A549 treated with CpdA at 1 μM for 4 hours (cell line): Measurements from ENCODE around the gene FUT1. TPM values are rescaled to one million over a fixed set of nuclear protein-coding genes. Genes with fewer than 3 reads are reported as not detected.

ENCODE experiments used
- total RNA-seq: library from RNA; stranded (reverse); fragments of 200-300 nt; extraction: Qiagen RNA extraction; gene quantifications from 5 replicates; pipeline ENCODE4 v1.2.3, GENCODE V29; 2022; ENCODE audit warnings: low read depth

The FUT1 gene
- total RNA-seq, result 0.07 to 0.09 TPM (median 0.07 TPM) in 4 of 5 replicates, not detected in the other

DNA sequence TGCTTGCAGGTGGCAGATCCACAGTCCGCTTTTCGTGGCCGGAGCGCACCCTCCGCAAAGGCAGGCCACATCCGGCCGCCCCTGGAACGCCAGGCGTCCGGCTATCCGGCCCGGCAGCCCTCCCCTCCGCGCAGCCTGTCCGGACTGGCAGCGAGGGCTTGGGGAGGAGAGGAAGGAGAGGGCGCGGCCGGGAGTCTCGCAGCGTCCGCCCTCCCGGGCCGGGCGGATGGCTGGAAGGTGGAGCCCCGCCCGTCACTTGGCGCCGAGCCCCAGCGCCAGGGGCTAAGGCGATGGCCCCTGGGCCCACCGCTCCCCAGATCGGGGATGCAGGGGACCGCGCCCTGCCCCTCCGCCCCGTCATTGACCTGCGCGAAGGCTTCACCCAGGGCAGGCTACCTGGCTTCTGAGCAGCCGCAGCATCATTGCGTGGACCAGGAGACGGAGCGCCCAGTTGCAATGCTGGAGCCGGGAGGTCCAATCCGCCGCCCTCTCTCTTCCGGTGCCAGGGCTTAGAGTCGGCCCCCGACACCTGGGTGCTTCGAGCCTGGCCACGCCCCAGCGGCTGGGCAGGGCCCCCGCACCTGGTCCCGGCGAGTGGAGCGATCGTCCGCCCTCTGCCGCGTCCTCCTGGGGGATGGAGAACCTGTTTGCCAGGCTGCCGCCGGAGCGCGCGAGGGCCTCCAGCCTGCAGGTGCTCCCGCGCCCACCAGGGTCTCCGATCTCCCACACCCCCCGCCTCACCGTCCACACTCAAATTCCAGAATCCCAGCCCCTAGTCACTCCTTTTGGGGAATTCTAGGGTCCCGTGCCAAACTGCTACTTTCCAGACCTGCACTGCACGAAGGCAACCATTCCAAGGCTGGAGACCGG, at the start of gene FUT1:
Gene FUT1, minus strand, starts transcription at position 146 of the 870 bp plus-strand sequence. CDS start 1,360 bp downstream, outside the sequence.

DNA sequence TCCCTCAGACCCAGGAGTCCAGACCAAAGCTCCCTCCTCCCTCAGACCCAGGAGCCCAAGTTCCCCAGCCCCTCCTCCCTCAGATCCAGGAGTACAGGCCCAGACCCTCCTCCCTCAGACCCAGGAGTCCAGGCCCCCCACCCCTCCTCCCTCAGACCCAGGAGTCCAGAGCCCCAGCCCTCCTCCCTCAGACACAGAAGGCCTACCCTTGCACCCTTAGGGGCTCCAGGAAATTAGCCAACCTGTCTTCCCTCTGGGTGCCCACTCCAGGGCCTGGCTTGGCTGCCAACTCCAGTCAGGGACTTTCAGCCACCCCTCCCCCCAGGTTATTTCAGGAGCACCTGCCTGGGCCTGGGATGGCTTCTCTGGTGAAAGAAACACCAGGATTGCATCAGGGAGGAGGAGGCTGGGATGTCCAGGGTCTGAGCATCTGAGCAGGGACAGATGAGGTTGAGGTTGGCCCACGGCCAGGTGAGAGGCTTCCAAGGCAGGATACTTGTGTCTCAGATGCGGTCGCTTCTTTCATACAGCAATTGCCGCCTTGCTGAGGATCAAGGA, 2.7 kb upstream of the FUT1 start, which contains the start of gene FGF21:
Gene FGF21, plus strand, starts transcription at position 441 of the 558 bp plus-strand sequence. CDS start 713 bp downstream, outside the sequence.

DNA sequence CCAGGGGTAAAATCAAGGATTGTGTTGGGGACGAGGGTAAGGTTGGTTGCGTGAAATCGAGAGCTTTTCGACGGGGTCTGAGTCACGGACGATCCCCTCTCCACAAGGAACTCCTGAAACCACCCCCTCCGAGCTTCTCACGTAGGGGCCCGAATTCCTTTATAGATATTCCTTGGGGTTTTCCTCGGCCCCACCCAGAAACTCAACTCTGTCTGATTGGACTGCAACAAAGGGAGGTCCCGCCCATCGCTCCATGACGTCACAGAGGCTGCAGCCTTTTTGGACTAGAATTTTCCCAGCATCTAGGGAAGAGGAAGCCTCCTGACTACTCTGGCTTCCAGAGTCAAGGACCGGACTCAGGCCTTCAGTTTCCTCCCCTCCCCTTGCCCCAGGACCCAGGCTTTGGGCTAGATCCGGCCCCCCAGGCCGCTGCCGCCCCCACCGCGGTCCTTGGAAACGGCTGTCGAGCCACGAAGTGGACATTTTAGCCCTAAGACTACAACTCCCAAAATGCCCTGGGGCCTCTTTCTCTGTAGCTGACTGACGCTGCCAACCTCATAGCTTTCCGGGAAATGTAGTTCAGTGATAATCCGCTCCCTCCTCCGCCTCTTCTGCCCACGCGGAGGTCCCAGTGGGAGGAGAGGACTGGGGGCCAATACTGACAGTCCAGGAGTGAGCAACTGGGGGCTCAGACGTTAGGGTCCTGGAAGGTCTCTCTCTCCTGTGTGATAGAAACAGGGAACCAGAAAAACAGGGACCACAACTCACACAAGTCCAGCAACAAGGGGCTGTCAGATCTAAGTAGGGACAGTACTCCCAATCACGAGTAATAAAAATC, 5.5 kb downstream of the FUT1 start, which contains the start of gene IZUMO1:
Gene IZUMO1, minus strand, starts transcription at position 172 of the 838 bp plus-strand sequence. CDS start 1,050 bp downstream, outside the sequence.

DNA sequence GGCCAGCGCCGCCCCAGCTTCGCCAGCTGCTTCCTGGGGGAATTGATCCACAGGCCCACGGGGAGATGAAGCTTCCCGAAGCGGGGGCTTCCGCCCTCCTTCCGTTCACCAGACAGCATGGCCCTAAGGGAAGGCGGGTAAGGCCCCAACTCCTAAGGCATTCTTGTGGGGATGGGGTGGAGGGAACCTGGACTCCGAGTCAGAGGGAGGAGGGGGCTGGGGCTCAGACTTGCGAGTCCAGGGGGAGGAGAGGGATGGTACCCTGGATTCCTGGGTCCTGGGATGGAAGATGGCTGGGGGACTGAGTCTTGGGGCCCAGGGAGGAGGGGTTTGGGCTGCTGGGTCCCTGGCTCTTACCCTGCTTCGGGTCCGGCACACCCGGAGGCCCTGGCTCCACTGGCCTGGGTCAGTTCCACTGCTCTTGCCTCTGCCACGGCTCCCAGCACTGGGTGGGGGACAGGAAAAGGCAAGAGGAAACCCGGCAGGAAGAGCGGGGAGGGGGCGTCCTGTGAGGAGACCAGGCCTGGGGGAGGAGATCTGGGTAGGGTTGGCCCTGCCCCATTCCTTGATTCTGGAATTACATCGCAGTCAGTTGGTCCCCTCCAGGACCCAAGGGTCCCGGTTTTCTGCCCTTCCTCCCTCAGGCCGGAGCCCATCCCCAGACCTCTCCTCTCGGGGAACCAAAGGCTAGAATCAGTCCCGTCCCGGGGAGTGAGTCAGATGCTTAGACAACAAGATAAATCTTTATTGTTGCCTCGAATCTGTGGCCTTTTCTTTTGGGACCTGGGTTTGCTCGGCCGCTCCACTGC, 12.1 kb downstream of the FUT1 start, which contains the start of gene RASIP1:
Gene RASIP1, minus strand, starts transcription at position 447 of the 809 bp plus-strand sequence. Its CDS starts 328 bp downstream, at position 119.

DNA sequence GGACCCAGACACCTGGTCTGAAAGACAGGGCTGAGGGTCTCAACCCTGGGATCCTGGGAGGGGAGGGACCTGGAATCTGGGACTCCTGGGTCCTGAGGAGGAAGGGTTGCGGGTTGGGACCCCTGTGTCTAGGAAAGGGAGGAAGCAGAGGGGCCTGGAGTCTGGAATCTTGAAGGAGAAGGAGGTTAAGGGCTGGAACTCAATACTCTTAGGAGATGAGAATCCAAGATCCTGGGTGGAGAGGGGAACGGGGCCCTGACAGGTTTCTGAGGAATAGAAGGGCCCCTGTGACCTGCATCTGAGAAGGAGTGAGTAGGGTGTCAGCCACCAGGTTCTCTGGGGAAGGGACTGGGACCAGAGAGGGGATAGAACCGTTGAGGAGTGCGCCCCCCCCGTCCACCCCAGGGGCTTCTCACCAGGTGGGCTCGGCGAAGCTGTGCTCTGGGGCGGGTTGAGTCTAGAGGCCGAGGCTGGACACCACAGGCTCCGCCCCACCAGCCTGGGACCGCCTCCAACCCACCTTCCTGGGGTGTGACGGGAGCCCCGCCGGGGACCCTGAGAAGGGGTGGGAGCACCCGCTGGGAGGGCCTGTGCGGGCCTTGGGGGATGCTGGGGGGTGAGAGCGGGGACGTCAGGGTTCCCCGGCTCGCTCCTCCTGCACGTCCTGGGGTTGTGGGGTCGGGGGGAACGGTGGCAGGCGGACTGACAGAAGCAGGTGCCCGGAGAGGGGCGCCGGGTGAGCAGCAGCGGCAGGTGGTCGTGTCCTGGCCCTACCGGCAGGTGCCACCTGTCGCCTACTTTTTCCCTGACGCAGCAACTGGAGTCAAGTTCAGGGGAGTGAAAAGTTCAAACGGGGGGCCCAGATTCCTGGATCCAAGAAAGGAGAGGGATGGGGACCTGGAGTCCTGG, 32.9 kb downstream of the FUT1 start, which contains the start of gene MAMSTR:
Gene MAMSTR, minus strand, starts transcription at position 463 of the 909 bp plus-strand sequence. CDS start 694 bp downstream, outside the sequence.

Other genes starting within 250 kb of the FUT1 start
- 2.7 to 4.7 TPM (median 4.4 TPM) in 5 replicates for gene LMTK3, start 240.8 kb downstream of the FUT1 start, total RNA-seq
- 12.3 to 17.8 TPM (median 15.5 TPM) in 5 replicates for gene SULT2B1, start 200.5 kb downstream of the FUT1 start, total RNA-seq
- gene SPACA4, start 145.9 kb downstream of the FUT1 start, total RNA-seq, result 0.07 TPM in 1 of 5 replicates, not detected in the others
- gene FAM83E, start 137.6 kb downstream of the FUT1 start, total RNA-seq, result 0.13 to 0.66 TPM (median 0.17 TPM) in 4 of 5 replicates, not detected in the other
- gene RPL18, start 133.5 kb downstream of the FUT1 start, total RNA-seq, result 3,161 to 3,592 TPM (median 3,413 TPM) in 5 replicates
- 10.2 to 19.0 TPM (median 17.9 TPM) in 5 replicates for gene SPHK2, start 133.1 kb downstream of the FUT1 start, total RNA-seq
- gene DBP, start 115.3 kb downstream of the FUT1 start, total RNA-seq, result 1.4 to 3.5 TPM (median 2.5 TPM) in 5 replicates
- gene CA11, start 106.5 kb downstream of the FUT1 start, total RNA-seq, result 8.7 to 12.3 TPM (median 9.7 TPM) in 5 replicates
- 0.10 to 0.25 TPM (median 0.20 TPM) in 4 of 5 replicates, not detected in the other for gene NTN5, start 79.6 kb downstream of the FUT1 start, total RNA-seq
- not detected in 5 replicates for gene FUT2, start 56.7 kb downstream of the FUT1 start, total RNA-seq
- 0.35 to 0.71 TPM (median 0.51 TPM) in 5 replicates for gene MAMSTR, start 32.9 kb downstream of the FUT1 start, total RNA-seq
- 0.35 to 0.87 TPM (median 0.43 TPM) in 5 replicates for gene RASIP1, start 12.0 kb downstream of the FUT1 start, total RNA-seq
- gene IZUMO1, start 5.7 kb downstream of the FUT1 start, total RNA-seq, result not detected in 5 replicates
- 0.08 TPM in 1 of 5 replicates, not detected in the others for gene FGF21, start 2.9 kb upstream of the FUT1 start, total RNA-seq
- 50.8 to 60.8 TPM (median 56.6 TPM) in 5 replicates for gene BCAT2, start 58.4 kb upstream of the FUT1 start, total RNA-seq
- gene HSD17B14, start 83.8 kb upstream of the FUT1 start, total RNA-seq, result 13.8 to 16.7 TPM (median 14.3 TPM) in 5 replicates
- gene PLEKHA4, start 116.0 kb upstream of the FUT1 start, total RNA-seq, result 1.5 to 3.4 TPM (median 2.2 TPM) in 5 replicates
- 94.1 to 157 TPM (median 116 TPM) in 5 replicates for gene PPP1R15A, start 119.8 kb upstream of the FUT1 start, total RNA-seq
- gene TULP2, start 146.1 kb upstream of the FUT1 start, total RNA-seq, result not detected in 5 replicates
- 185 to 225 TPM (median 213 TPM) in 5 replicates for gene NUCB1, start 147.7 kb upstream of the FUT1 start, total RNA-seq
- gene DHDH, start 181.1 kb upstream of the FUT1 start, total RNA-seq, result 1.2 to 2.2 TPM (median 1.5 TPM) in 5 replicates
- 295 to 420 TPM (median 376 TPM) in 5 replicates for gene BAX, start 202.2 kb upstream of the FUT1 start, total RNA-seq
- gene FTL, start 212.7 kb upstream of the FUT1 start, total RNA-seq, result 18,205 to 25,130 TPM (median 20,428 TPM) in 5 replicates
- gene GYS1, start 240.7 kb upstream of the FUT1 start, total RNA-seq, result 17.3 to 22.6 TPM (median 19.8 TPM) in 5 replicates
- 219 to 243 TPM (median 229 TPM) in 5 replicates for gene RUVBL2, start 241.2 kb upstream of the FUT1 start, total RNA-seq